HUES6 (cell line): Measurements from ENCODE around the gene JOSD2.

Source experiments
- H3K27ac ChIP-seq: 2 replicates; pipeline ENCODE4 v1.7.0; 2013; ENCODE audit warnings: low read depth, mild to moderate bottlenecking, low read length, inconsistent platforms
- H3K27me3 ChIP-seq: 2 replicates; pipeline ENCODE4 v1.6.1; 2013; ENCODE audit warnings: low read length; ENCODE audit not compliant: control insufficient read depth, insufficient read depth
- H3K36me3 ChIP-seq: 2 replicates; pipeline ENCODE4 v1.6.1; 2013; ENCODE audit warnings: low read length; ENCODE audit not compliant: control insufficient read depth, insufficient read depth
- H3K4me1 ChIP-seq: 2 replicates; pipeline ENCODE4 v1.6.1; 2013; ENCODE audit warnings: low read length; ENCODE audit not compliant: control insufficient read depth, insufficient read depth
- H3K4me3 ChIP-seq: 2 replicates; pipeline ENCODE4 v1.5.1; 2013; ENCODE audit warnings: low read depth, low read length
- H3K9ac ChIP-seq: one replicate; pipeline ENCODE4 v1.6.1; 2013; ENCODE audit warnings: mild to moderate bottlenecking, low read length
- H3K9me3 ChIP-seq: 2 replicates; pipeline ENCODE4 v1.6.1; 2013; ENCODE audit warnings: low read depth, low read length; ENCODE audit not compliant: control insufficient read depth, insufficient read depth

Gene JOSD2

DNA sequence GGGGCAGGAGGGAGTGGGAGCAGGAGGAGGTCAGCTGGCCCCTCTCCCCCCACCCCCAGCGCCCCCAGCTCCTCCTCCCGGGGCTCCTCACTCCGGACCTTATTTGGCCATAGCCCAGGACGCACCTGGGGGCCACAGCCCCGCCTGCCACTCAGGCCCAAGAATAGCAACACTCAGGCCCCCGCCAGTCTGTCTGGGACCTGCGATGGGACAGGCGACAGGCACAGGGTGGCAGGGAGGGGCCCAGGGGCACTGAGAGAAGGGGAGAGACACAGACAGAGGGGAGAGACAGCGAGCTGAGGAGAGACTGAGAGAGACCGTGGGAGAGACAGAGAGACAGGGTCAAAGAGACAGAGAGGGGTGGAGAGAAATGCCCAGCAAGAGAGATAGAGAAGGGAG, 10.2 kb downstream of the JOSD2 start:
- H3K9me3 ChIP-seq = no peaks in the 10 kb centered on the region
- no peak overlapping the region for H3K27ac ChIP-seq
- no peaks in the 10 kb centered on the region for H3K36me3 ChIP-seq
- peak overlapping the region; percentile 41 for H3K9ac ChIP-seq
- H3K4me3 ChIP-seq = peak overlapping the region; percentile 50; the same call in 1 of the 2 replicates
- H3K27me3 ChIP-seq = peaks cover 50% of the 10 kb centered on the region
- H3K4me1 ChIP-seq = peaks cover 20% of the 10 kb centered on the region

GRCh38 chr19:50500060-50500752, 10.8 kb downstream of the JOSD2 start:
- H3K27me3 ChIP-seq = peaks cover 53% of the 10 kb centered on the region
- no peaks in the 10 kb centered on the region for H3K9me3 ChIP-seq
- no peak overlapping the region for H3K27ac ChIP-seq
- peak overlapping the region; percentile 50 for H3K4me3 ChIP-seq
- H3K9ac ChIP-seq = peak overlapping the region; percentile 61
- no peaks in the 10 kb centered on the region for H3K36me3 ChIP-seq
- peaks cover 20% of the 10 kb centered on the region for H3K4me1 ChIP-seq

- H3K4me1 ChIP-seq = peaks cover 20% of the 10 kb centered on the region
- H3K9me3 ChIP-seq = no peaks in the 10 kb centered on the region
- no peaks in the 10 kb centered on the region for H3K36me3 ChIP-seq
- H3K4me3 ChIP-seq = no peak overlapping the region
- H3K27ac ChIP-seq = no peak overlapping the region
- peaks cover 69% of the 10 kb centered on the region for H3K27me3 ChIP-seq
- H3K9ac ChIP-seq = no peak overlapping the region
Observed at GRCh38 chr19:50498219-50499056, 12.6 kb downstream of the JOSD2 start.

DNA sequence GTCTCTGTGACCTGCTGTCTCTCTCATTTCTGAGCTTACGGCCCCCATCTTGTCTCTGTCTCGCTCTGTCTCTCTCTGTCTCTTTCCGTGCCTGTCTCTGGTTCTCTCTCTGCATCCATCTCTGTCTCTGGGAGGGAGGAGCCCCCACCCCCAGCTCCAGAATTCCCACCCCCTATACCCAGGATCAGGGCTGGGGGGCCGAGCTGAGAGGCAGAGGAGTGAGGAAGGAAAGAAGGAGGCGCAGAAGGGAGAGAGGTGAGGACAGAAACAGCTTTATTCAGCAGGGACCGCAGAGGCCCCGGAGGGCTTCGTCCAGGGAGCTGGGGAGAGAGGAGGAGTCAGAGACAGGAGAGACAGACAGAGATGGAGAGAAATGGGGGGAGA, 14.0 kb downstream of the JOSD2 start:
- Histone ChIP-seq H3K27me3 (peaks cover 84% of the 10 kb centered on the region), H3K4me1 (peaks cover 25% of the 10 kb centered on the region), H3K9me3 (no peaks in the 10 kb centered on the region), H3K4me3 (no peak overlapping the region), H3K36me3 (no peaks in the 10 kb centered on the region), H3K9ac (no peak overlapping the region), H3K27ac (no peak overlapping the region)

- no peaks in the 10 kb centered on the region for H3K36me3 ChIP-seq
- H3K4me1 ChIP-seq = peaks cover 26% of the 10 kb centered on the region
- no peaks in the 10 kb centered on the region for H3K9me3 ChIP-seq
- no peak overlapping the region; the same call in 1 of the 2 replicates for H3K27ac ChIP-seq
- peaks cover 87% of the 10 kb centered on the region for H3K27me3 ChIP-seq
- no peak overlapping the region for H3K9ac ChIP-seq
- no peak overlapping the region for H3K4me3 ChIP-seq
Observed at GRCh38 chr19:50496189-50497021, 14.6 kb downstream of the JOSD2 start.

GRCh38 chr19:50495020-50495531, 15.9 kb downstream of the JOSD2 start:
- no peak overlapping the region for H3K27ac ChIP-seq
- H3K36me3 ChIP-seq = no peaks in the 10 kb centered on the region
- no peak overlapping the region for H3K9ac ChIP-seq
- H3K4me1 ChIP-seq = peaks cover 18% of the 10 kb centered on the region
- no peak overlapping the region for H3K4me3 ChIP-seq
- peaks cover 94% of the 10 kb centered on the region for H3K27me3 ChIP-seq
- peaks cover 6% of the 10 kb centered on the region; the same call in 1 of the 2 replicates for H3K9me3 ChIP-seq

DNA sequence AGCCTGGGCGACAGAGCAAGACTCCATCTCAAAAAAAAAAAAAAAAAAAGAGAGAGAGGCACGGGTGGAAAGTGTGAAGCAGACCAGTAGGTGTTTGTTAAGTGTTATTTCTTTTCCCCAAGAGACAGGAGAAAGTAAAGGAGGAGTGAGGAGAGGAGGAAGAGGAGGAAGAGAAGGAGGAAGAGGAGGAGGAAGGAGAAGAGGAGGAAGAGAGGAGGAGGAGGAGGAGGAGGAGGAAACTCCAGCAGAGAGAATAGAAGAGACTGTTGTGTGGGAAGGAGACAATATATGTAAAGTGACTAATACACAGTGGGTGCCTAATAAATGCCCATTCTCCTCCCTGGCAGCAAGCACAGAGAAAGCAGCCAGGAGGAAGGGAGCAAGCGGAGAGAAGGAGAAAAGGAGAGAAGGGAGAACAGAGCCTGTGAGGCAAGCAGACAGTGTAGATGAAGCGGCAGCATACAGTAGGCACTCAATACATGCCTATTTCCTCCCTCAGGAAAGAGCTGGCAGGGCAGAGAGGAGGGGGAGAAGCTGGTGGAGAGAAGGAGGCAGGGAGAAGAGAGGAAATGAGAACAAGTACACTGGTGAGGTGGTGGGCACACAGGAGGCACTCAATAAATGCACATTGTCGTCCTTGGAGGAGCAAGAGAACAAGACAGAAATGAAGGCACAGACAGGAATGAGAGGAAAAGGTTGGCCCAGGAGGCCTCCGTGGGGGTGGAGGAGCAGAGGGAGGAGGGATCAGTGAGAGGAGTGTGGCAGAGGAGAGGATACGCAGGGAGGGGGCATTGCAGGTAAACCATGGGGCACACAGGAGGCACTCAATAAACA, 16.6 kb downstream of the JOSD2 start:
- H3K4me3 ChIP-seq = no peak overlapping the region
- H3K4me1 ChIP-seq = peaks cover 17% of the 10 kb centered on the region; the same call in 1 of the 2 replicates
- no peak overlapping the region for H3K9ac ChIP-seq
- peaks cover 6% of the 10 kb centered on the region; the same call in 1 of the 2 replicates for H3K9me3 ChIP-seq
- H3K36me3 ChIP-seq = no peaks in the 10 kb centered on the region
- peaks cover 92% of the 10 kb centered on the region for H3K27me3 ChIP-seq
- no peak overlapping the region for H3K27ac ChIP-seq

- Histone ChIP-seq H3K27me3 (peaks cover 92% of the 10 kb centered on the region), H3K4me1 (peaks cover 18% of the 10 kb centered on the region; the same call in 1 of the 2 replicates)
Observed at GRCh38 chr19:50493171-50493570, 17.8 kb downstream of the JOSD2 start.

DNA sequence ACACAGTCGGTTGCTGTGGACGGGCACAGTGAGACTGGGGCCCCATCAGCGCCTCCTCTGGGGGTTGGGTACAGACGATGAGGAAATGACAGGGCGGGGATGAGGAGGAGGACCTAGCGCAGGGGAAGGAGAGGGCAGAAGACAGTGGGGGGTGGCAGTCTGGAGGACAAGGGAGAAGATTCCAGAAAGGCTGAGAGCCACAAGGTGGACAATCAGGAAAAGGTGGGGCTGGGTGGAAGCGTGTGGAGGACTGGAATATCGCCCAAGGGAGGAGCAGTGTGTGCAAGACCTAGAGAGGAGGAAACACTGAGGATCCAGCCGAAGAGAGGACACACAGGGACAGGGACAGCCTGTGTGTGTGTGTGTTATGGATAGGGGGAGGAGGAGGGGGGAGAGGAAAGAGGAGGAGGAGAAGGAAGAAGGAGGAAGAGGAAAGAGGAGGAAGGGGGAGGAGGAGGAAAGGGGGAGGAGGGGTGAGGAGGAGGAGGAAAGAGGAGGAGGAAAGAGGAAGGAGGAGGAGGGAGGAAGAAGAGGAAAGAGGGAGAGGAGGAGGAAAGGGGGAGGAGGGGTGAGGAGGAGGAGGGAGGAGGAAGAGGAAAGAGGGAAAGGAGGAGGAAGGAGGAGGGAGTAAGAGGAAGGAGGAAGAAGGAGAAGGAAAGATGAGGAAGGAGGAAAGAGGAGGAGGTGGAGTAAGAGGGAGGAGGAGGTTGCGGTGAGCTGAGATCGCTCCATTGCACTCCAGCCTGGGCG, 18.5 kb downstream of the JOSD2 start:
- Histone ChIP-seq H3K27ac (no peak overlapping the region), H3K9me3 (peaks cover 6% of the 10 kb centered on the region; the same call in 1 of the 2 replicates), H3K27me3 (peaks cover 89% of the 10 kb centered on the region), H3K4me1 (peaks cover 18% of the 10 kb centered on the region; the same call in 1 of the 2 replicates), H3K9ac (no peak overlapping the region), H3K36me3 (no peaks in the 10 kb centered on the region), H3K4me3 (peak overlapping the region; percentile 9; the same call in 1 of the 2 replicates)

More at GRCh38 chr19:50493171-50493570, 17.8 kb downstream of the JOSD2 start:
- H3K9me3 ChIP-seq = peaks cover 6% of the 10 kb centered on the region; the same call in 1 of the 2 replicates
- H3K9ac ChIP-seq = no peak overlapping the region
- H3K4me3 ChIP-seq = no peak overlapping the region
- no peak overlapping the region for H3K27ac ChIP-seq
- no peaks in the 10 kb centered on the region for H3K36me3 ChIP-seq
